Loucy (cell line): Measurements from ENCODE around the gene NKTR.
A peak's percentile ranks its signal among the peaks of the same experiment; 100 is the strongest.
"Not testable (repeated sequence)": the region's sequence is repeated elsewhere in the genome, so short reads cannot be mapped to it uniquely, and the experiment has no call there.

Experiments used
- H2AFZ ChIP-seq: fragments of 200-600 bp; sonication (generic); 2 replicates; pipeline ENCODE4 v1.6.0; 2016; ENCODE audit warnings: antibody characterized with exemption, mild to moderate bottlenecking, low read length, moderate library complexity
- H3F3A ChIP-seq: fragments of 200-600 bp; 2 replicates; pipeline ENCODE4 v1.6.0; 2016; ENCODE audit warnings: antibody characterized with exemption, low read depth, mild to moderate bottlenecking
- H3K27me3 ChIP-seq: fragments of 200-600 bp; sonication (generic); 2 replicates; pipeline ENCODE4 v1.6.1; 2014; ENCODE audit warnings: low read length, mild to moderate bottlenecking; ENCODE audit not compliant: insufficient read depth, poor library complexity, severe bottlenecking
- H3K36me3 ChIP-seq: fragments of 200-600 bp; sonication (generic); 2 replicates; pipeline ENCODE4 v1.6.1; 2016; ENCODE audit warnings: low read length; ENCODE audit not compliant: insufficient read depth
- H3K4me1 ChIP-seq: fragments of 200-600 bp; sonication (generic); 2 replicates; pipeline ENCODE4 v1.5.1; 2014; ENCODE audit warnings: low read length, mild to moderate bottlenecking; ENCODE audit not compliant: insufficient read depth, poor library complexity, severe bottlenecking
- H3K4me2 ChIP-seq: fragments of 200-600 bp; sonication (generic); 2 replicates; pipeline ENCODE4 v1.6.0; 2014; ENCODE audit warnings: antibody characterized with exemption, low read length, low read depth, mild to moderate bottlenecking; ENCODE audit not compliant: poor library complexity, severe bottlenecking
- H3K4me3 ChIP-seq: fragments of 200-600 bp; sonication (generic); 2 replicates; pipeline ENCODE4 v1.5.1; 2014; ENCODE audit warnings: low read length, mild to moderate bottlenecking, mixed read lengths; ENCODE audit not compliant: poor library complexity, severe bottlenecking
- H3K79me2 ChIP-seq: fragments of 200-600 bp; sonication (generic); 2 replicates; pipeline ENCODE4 v1.6.1; 2014; ENCODE audit warnings: low read length; ENCODE audit not compliant: insufficient read depth
- H3K9ac ChIP-seq: fragments of 200-600 bp; sonication (generic); 2 replicates; pipeline ENCODE4 v1.6.0; 2014; ENCODE audit warnings: mild to moderate bottlenecking, low read depth, low read length, moderate library complexity; ENCODE audit not compliant: poor library complexity, severe bottlenecking
- H3K9me2 ChIP-seq: fragments of 200-600 bp; sonication (generic); replicated peaks from 2 replicates; pipeline ENCODE4 v1.6.1; 2016; ENCODE audit warnings: low read depth, low read length, mixed read lengths
- H3K9me3 ChIP-seq: fragments of 200-600 bp; sonication (generic); 2 replicates; pipeline ENCODE4 v1.6.1; 2014; ENCODE audit warnings: mild to moderate bottlenecking, antibody characterized with exemption, low read length, low read depth; ENCODE audit not compliant: insufficient read depth
- H4K20me1 ChIP-seq: fragments of 200-600 bp; sonication (generic); 2 replicates; pipeline ENCODE4 v1.6.0; 2014; ENCODE audit warnings: antibody characterized with exemption, low read length, mild to moderate bottlenecking; ENCODE audit not compliant: insufficient read depth, poor library complexity, severe bottlenecking
- EZH2phosphoT487 ChIP-seq: fragments of 200-600 bp; IDR thresholded peaks from 2 replicates; pipeline ENCODE4 v1.6.1; 2018; ENCODE audit warnings: antibody characterized with exemption, mild to moderate bottlenecking, moderate library complexity, borderline replicate concordance
- TF ChIP-seq, protein P1 (sequence below): fragments of 200-600 bp; sonication (generic); conservative IDR thresholded peaks from 2 replicates; pipeline ENCODE4 v1.5.1; 2014; ENCODE audit warnings: mild to moderate bottlenecking, antibody characterized with exemption, low read length

Gene NKTR

DNA sequence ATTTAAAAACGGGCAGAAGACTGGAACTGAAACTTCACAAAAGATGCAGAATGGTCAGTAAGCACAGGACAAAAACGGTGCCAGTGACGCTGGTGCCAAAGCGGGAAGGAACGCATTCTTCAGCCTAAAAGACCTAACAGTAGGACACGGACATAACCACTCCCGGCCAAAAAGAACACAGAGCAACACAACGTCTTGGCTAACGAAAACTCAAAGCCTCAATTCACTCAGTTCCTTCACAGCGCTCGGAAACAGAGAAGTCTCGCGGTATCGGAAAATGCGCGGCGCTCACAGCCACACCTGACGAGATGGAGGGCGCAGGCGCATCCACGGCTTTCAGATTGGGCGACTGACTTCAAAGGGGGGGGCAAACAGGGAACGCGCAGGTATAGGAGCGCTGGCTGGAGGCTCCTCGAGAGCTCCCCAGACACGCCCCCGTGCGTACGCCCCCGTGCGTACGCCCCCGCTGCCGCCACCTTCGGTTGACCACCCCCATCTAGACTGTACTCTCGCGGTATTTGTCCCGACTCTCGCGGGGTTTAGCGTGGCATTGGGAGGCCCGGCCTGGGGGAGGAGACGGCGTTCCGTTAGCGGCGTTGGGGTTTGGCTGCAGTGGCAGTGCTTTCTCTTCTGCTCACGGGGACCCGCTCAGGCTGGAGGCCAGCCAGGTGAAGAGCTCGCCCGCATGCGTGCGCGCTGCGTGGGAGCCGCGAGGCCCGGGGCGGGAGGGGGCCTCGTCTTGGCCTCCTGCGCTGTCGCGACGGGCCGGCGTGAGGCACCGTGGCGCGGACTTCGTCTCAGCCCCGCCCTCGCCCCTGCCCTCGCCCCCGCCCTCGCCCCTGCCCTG, at the start of gene NKTR:
NKTR (plus strand) TSS at position 576 of the 847 bp plus-strand sequence. CDS start 321 bp downstream, outside the sequence.
- Histone ChIP-seq H3K9me3 (no peaks in the 10 kb centered on the region), H3K4me1 (peaks cover 26% of the 10 kb centered on the region), H2AFZ (peak within 1 kb of the TSS; percentile 92), H3K9ac (peak within 1 kb of the TSS; percentile 87), H3K9me2 (no peaks in the 10 kb centered on the region), H3K4me3 (peak within 1 kb of the TSS; percentile 82), H3K36me3 (peaks cover 4% of the 10 kb centered on the region; the same call in 1 of the 2 replicates), H3F3A (peaks cover 4% of the 10 kb centered on the region; the same call in 1 of the 2 replicates), H3K27me3 (no peaks in the 10 kb centered on the region), H4K20me1 (peaks cover 37% of the 10 kb centered on the region), H3K79me2 (peaks cover 52% of the 10 kb centered on the region), H3K4me2 (peak within 1 kb of the TSS; percentile 97)
- TF ChIP-seq, protein P1, sequence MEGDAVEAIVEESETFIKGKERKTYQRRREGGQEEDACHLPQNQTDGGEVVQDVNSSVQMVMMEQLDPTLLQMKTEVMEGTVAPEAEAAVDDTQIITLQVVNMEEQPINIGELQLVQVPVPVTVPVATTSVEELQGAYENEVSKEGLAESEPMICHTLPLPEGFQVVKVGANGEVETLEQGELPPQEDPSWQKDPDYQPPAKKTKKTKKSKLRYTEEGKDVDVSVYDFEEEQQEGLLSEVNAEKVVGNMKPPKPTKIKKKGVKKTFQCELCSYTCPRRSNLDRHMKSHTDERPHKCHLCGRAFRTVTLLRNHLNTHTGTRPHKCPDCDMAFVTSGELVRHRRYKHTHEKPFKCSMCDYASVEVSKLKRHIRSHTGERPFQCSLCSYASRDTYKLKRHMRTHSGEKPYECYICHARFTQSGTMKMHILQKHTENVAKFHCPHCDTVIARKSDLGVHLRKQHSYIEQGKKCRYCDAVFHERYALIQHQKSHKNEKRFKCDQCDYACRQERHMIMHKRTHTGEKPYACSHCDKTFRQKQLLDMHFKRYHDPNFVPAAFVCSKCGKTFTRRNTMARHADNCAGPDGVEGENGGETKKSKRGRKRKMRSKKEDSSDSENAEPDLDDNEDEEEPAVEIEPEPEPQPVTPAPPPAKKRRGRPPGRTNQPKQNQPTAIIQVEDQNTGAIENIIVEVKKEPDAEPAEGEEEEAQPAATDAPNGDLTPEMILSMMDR = no peak

- Histone ChIP-seq H2AFZ (no peak overlapping the region), H3K27me3 (no peaks in the 10 kb centered on the region), H4K20me1 (no peaks in the 10 kb centered on the region), H3K4me1 (peaks cover 26% of the 10 kb centered on the region), H3F3A (no peaks in the 10 kb centered on the region), H3K9ac (no peak overlapping the region), H3K9me2 (no peaks in the 10 kb centered on the region), H3K4me2 (no peak overlapping the region), H3K9me3 (no peaks in the 10 kb centered on the region), H3K36me3 (peaks cover 40% of the 10 kb centered on the region), H3K79me2 (no peaks in the 10 kb centered on the region), H3K4me3 (no peak overlapping the region)
- no peak for TF ChIP-seq EZH2phosphoT487
- TF ChIP-seq, protein P1 = no peak
These were observed 47.7 kb upstream of the NKTR start for GRCh38 chr3:42552830-42553229.

- Histone ChIP-seq H3K4me3 (peak overlapping the region; percentile 36), H3K27me3 (no peaks in the 10 kb centered on the region), H3K9me2 (no peaks in the 10 kb centered on the region), H3K36me3 (peaks cover 54% of the 10 kb centered on the region), H2AFZ (no peak overlapping the region), H4K20me1 (no peaks in the 10 kb centered on the region), H3K79me2 (no peaks in the 10 kb centered on the region), H3K9me3 (no peaks in the 10 kb centered on the region), H3K9ac (peak overlapping the region; percentile 50), H3F3A (no peaks in the 10 kb centered on the region), H3K4me2 (peak overlapping the region; percentile 61), H3K4me1 (peaks cover 26% of the 10 kb centered on the region)
- TF ChIP-seq EZH2phosphoT487 = no peak
- TF ChIP-seq, protein P1 = no peak
These were observed 44.3 kb upstream of the NKTR start for GRCh38 chr3:42556089-42556632.

- H3K79me2 ChIP-seq, H3K27me3 ChIP-seq, H2AFZ ChIP-seq, H3K9me2 ChIP-seq, H3F3A ChIP-seq, H4K20me1 ChIP-seq, H3K9me3 ChIP-seq: not testable (repeated sequence)
- peak overlapping the region; percentile 50 for H3K9ac ChIP-seq
- peak overlapping the region; percentile 36 for H3K4me3 ChIP-seq
- H3K36me3 ChIP-seq = peaks cover 53% of the 10 kb centered on the region
- H3K4me1 ChIP-seq = peaks cover 26% of the 10 kb centered on the region
- peak overlapping the region; percentile 61 for H3K4me2 ChIP-seq
These were observed 43.7 kb upstream of the NKTR start for GRCh38 chr3:42556817-42557216.
